Neural cell (in vitro differentiated cells): ENCODE measurements around the gene SLC12A5. TPM values are rescaled to one million over a fixed set of nuclear protein-coding genes. Genes with fewer than 3 reads are reported as not detected.

ENCODE experiments used
- H2AFZ ChIP-seq: fragments of 200-600, 300-800 bp; sonication (generic), shearing (Covaris generic); 2 replicates; pipeline ENCODE4 v1.6.0; 2014; ENCODE audit warnings: low read depth, mild to moderate bottlenecking, antibody characterized with exemption, low read length, moderate library complexity
- H3F3A ChIP-seq: fragments of 200-600 bp; shearing (Covaris generic); 2 replicates; pipeline ENCODE4 v1.6.1; 2016; ENCODE audit warnings: mild to moderate bottlenecking, moderate library complexity, mixed read lengths, antibody characterized with exemption, low read length; ENCODE audit not compliant: insufficient read depth, poor library complexity, severe bottlenecking
- H3K27ac ChIP-seq: fragments of 200-600, 300-800 bp; sonication (generic), shearing (Covaris generic); 2 replicates; pipeline ENCODE4 v1.5.1; 2014; ENCODE audit warnings: mild to moderate bottlenecking, low read length, moderate library complexity
- H3K27me3 ChIP-seq: fragments of 300-800, 200-600 bp; sonication (generic), shearing (Covaris generic); 2 replicates; pipeline ENCODE4 v1.6.0; 2014; ENCODE audit warnings: mild to moderate bottlenecking, low read depth, low read length, moderate library complexity; ENCODE audit not compliant: insufficient read depth
- H3K36me3 ChIP-seq: fragments of 300-800, 200-600 bp; sonication (generic), shearing (Covaris generic); 2 replicates; pipeline ENCODE4 v1.5.1; 2014; ENCODE audit warnings: mild to moderate bottlenecking, antibody characterized with exemption, low read length, moderate library complexity; ENCODE audit not compliant: insufficient read depth
- H3K4me2 ChIP-seq: fragments of 300-800, 200-600 bp; sonication (generic), shearing (Covaris generic); 2 replicates; pipeline ENCODE4 v1.6.0; 2014; ENCODE audit warnings: mild to moderate bottlenecking, low read length
- H3K4me3 ChIP-seq: fragments of 300-800, 200-600 bp; sonication (generic), shearing (Covaris generic); 2 replicates; pipeline ENCODE4 v1.5.1; 2014; ENCODE audit warnings: mild to moderate bottlenecking, low read length, moderate library complexity
- H3K79me2 ChIP-seq: fragments of 200-600 bp; shearing (Covaris generic); replicated peaks from 2 replicates; pipeline ENCODE4 v1.6.0; 2014; ENCODE audit warnings: mild to moderate bottlenecking, low read length, moderate library complexity; ENCODE audit not compliant: insufficient read depth
- H3K9ac ChIP-seq: fragments of 300-800, 200-600 bp; sonication (generic), shearing (Covaris generic); 2 replicates; pipeline ENCODE4 v1.6.1; 2016; ENCODE audit warnings: mild to moderate bottlenecking, low read length, mixed read lengths
- H3K9me2 ChIP-seq: fragments of 200-600 bp; shearing (Covaris generic); 2 replicates; pipeline ENCODE4 v1.6.1; 2016; ENCODE audit warnings: mild to moderate bottlenecking, low read length, mixed read lengths; ENCODE audit not compliant: insufficient read depth
- H3K9me3 ChIP-seq: fragments of 200-600, 300-800 bp; sonication (generic), shearing (Covaris generic); 2 replicates; pipeline ENCODE4 v1.6.1; 2016; ENCODE audit warnings: mild to moderate bottlenecking, mixed run types, low read length, moderate library complexity, mixed read lengths
- H4K20me1 ChIP-seq: fragments of 200-600 bp; shearing (Covaris generic); 2 replicates; pipeline ENCODE4 v1.6.1; 2016; ENCODE audit warnings: mild to moderate bottlenecking, mixed run types; ENCODE audit not compliant: insufficient read depth
- CTCF ChIP-seq: fragments of 450-650 bp; IDR thresholded peaks from 2 replicates; pipeline ENCODE4 v1.5.1; 2014; ENCODE audit warnings: antibody characterized with exemption, mild to moderate bottlenecking, moderate library complexity; ENCODE audit not compliant: poor library complexity, severe bottlenecking
- EP300 ChIP-seq: fragments of 450-650 bp; conservative IDR thresholded peaks from 2 replicates; pipeline ENCODE4 v1.6.1; 2014; ENCODE audit warnings: antibody characterized with exemption, mild to moderate bottlenecking, moderate library complexity; ENCODE audit not compliant: poor library complexity, severe bottlenecking
- EZH2 ChIP-seq: fragments of 200-600, 300-800 bp; shearing (Covaris generic), sonication (generic); IDR thresholded peaks from 2 replicates; pipeline ENCODE4 v1.6.1; 2014; ENCODE audit warnings: antibody characterized with exemption, low read length, borderline replicate concordance, mild to moderate bottlenecking; ENCODE audit not compliant: insufficient read depth, poor library complexity, severe bottlenecking
- MXI1 ChIP-seq: fragments of 450-650 bp; conservative IDR thresholded peaks from 2 replicates; pipeline ENCODE4 v1.6.1; 2014; ENCODE audit warnings: antibody characterized with exemption, mild to moderate bottlenecking; ENCODE audit not compliant: poor library complexity, severe bottlenecking
- POLR2AphosphoS5 ChIP-seq: IDR thresholded peaks from 2 replicates; pipeline ENCODE4 v1.6.1; 2012
- RAD21 ChIP-seq: fragments of 450-650 bp; conservative IDR thresholded peaks from 2 replicates; pipeline ENCODE4 v1.6.1; 2014; ENCODE audit warnings: antibody characterized with exemption, mild to moderate bottlenecking, moderate library complexity
- REST ChIP-seq: IDR thresholded peaks from 2 replicates; pipeline ENCODE4 v1.6.1; 2012; ENCODE audit warnings: borderline replicate concordance
- SMC3 ChIP-seq: fragments of 450-650 bp; conservative IDR thresholded peaks from 2 replicates; pipeline ENCODE4 v1.6.1; 2014; ENCODE audit warnings: antibody characterized with exemption, mild to moderate bottlenecking, moderate library complexity; ENCODE audit not compliant: poor library complexity
- TAF1 ChIP-seq: IDR thresholded peaks from 2 replicates; pipeline ENCODE4 v1.6.1; 2012; ENCODE audit warnings: low read depth
- polyA plus RNA-seq: library from polyadenylated mRNA; depleted of rRNA; stranded (reverse); fragments of >200 nt; gene quantifications from 2 replicates; pipeline ENCODE4 v1.2.3, GENCODE V29; 2014

The SLC12A5 gene
- polyA plus RNA-seq, 1 donor from 2014 or later = 53.1 TPM

DNA sequence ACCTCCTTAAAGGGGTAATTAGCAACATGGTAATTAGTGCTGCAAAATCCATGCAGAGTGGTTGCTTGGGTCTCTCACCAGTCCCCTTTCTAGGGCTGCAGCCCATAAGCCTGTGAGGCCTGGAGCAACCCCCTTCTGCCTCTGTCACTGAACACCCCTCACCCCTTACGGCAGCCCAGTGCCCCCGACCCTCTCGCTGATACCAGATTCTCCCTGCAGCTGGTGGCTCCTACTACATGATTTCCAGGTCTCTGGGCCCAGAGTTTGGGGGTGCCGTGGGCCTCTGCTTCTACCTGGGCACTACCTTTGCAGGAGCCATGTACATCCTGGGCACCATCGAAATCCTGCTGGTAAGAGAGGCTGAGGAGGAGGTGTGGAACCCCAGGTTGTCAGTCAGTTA is 8.0 kb downstream of the SLC12A5 start:
- Histone ChIP-seq H4K20me1 (no peaks in the 10 kb centered on the region), H3K27ac (no peak overlapping the region), H3K36me3 (no peaks in the 10 kb centered on the region), H3K9ac (no peak overlapping the region), H3K9me3 (no peaks in the 10 kb centered on the region), H3K27me3 (peaks cover 11% of the 10 kb centered on the region), H3K79me2 (peaks cover 8% of the 10 kb centered on the region), H3K4me3 (no peak overlapping the region), H3K4me2 (no peak overlapping the region), H3K9me2 (no peaks in the 10 kb centered on the region), H2AFZ (no peak overlapping the region), H3F3A (no peaks in the 10 kb centered on the region)
- TF ChIP-seq CTCF (no peak), MXI1 (no peak), REST (no peak), POLR2AphosphoS5 (no peak), RAD21 (no peak), EZH2 (no peak), TAF1 (no peak), SMC3 (no peak), EP300 (no peak)

DNA sequence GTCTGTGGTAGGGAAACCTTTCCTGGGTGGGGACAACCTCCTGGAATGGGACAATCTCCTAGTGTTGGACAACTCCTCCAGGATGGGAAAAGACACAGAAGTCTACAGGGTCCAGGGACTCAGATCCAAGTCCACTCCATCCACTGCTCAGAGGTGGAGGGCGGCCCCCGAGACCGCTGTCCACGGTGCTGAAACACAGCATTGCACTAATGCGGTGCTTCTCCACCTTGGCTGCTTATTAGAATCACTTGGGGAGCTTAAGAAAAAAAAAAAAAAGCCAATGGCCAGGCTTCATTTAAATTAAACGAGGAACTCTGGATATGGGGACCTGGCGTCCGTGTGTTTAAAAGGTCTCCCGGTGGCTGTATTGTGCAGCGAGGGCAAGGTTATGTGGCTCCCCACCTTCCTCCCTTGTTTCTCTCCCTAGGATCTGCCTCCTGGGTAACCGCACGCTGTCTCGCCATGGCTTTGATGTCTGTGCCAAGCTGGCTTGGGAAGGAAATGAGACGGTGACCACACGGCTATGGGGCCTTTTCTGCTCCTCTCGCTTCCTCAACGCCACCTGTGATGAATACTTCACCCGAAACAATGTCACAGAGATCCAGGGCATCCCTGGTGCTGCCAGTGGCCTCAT is 12.0 kb downstream of the SLC12A5 start:
- Histone ChIP-seq H4K20me1 (no peaks in the 10 kb centered on the region), H3F3A (no peaks in the 10 kb centered on the region), H3K27me3 (no peaks in the 10 kb centered on the region), H3K36me3 (peaks cover 11% of the 10 kb centered on the region), H3K9ac (no peak overlapping the region), H3K79me2 (no peaks in the 10 kb centered on the region), H2AFZ (no peak overlapping the region), H3K27ac (no peak overlapping the region), H3K9me3 (no peaks in the 10 kb centered on the region), H3K4me2 (no peak overlapping the region), H3K4me3 (no peak overlapping the region), H3K9me2 (no peaks in the 10 kb centered on the region)
- no peak for TF ChIP-seq EP300
- TF ChIP-seq SMC3 = no peak
- no peak for TF ChIP-seq TAF1
- TF ChIP-seq POLR2AphosphoS5 = no peak
- TF ChIP-seq RAD21 = no peak
- peak; percentile 88 for TF ChIP-seq REST
